ENCODE data around the gene NBAS. TPM values are rescaled to one million over a fixed set of nuclear protein-coding genes. Genes with fewer than 3 reads are reported as not detected.

NBAS gene
- total RNA-seq, 1 experiment from 2014 or later: 32.5 TPM

DNA sequence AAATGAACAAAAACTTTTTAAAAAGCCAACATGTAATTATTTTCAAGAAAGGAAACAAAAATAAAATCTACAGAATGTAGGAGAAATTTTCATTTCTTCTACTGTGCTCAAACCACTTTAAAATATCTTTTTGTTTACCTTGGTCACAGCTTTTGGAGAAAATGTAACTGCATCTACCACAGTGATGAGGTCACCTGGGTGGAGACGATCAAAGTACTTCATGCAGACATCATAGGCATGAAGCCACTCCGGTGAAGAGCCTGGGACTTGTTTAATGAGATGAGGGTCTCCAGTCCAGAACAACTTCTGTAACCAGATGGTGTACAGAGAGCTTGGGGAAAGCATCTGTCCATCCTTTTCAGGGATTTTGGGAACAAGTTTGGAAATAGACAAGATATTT is 285.8 kb downstream of the NBAS start:
- H2AK5ac ChIP-seq (ENCODE audit: insufficient read length, low read length): no peak overlapping the region
- Mint-ChIP-seq H3K4me1 (peaks cover 5 to 10% of the 10 kb centered on the region in 2 experiments), H3K4me3 (no peak overlapping the region), H3K36me3 (ENCODE audit: insufficient read depth in 1 of 3, low read depth in 3 of 3) (peaks cover 4 to 6% (median 4%) of the 10 kb centered on the region in 3 experiments; a peak in 5 of 7 replicates), H3K27ac (no peak overlapping the region), H3K9me3 (no peaks in the 10 kb centered on the region), H3K27me3 (ENCODE audit: low read depth) (no peaks in the 10 kb centered on the region)
- H3K79me2 ChIP-seq (ENCODE audit: insufficient read depth, low read length): no peaks in the 10 kb centered on the region
- no peaks in the 10 kb centered on the region for H3K79me1 ChIP-seq (ENCODE audit: insufficient read depth, low read depth, low read length, poor library complexity, severe bottlenecking)
- H4K20me1 ChIP-seq (ENCODE audit: control insufficient read depth, insufficient read depth, insufficient read length): no peaks in the 10 kb centered on the region
- H3K56ac ChIP-seq (ENCODE audit: insufficient read length, low read depth, low read length): no peak overlapping the region
- H2BK15ac ChIP-seq (ENCODE audit: low read depth, low read length): no peak overlapping the region
- no peak overlapping the region for H2AFZ ChIP-seq (ENCODE audit: low read length)
- H3K23me2 ChIP-seq (ENCODE audit: insufficient read length, low read depth, low read length, poor library complexity, severe bottlenecking): no peaks in the 10 kb centered on the region
- H3K27me3 ChIP-seq (ENCODE audit: insufficient read depth, low read length): no peaks in the 10 kb centered on the region
- H3K23ac ChIP-seq (ENCODE audit: insufficient read length, low read depth, low read length): no peak overlapping the region
- no peak overlapping the region for H3K18ac ChIP-seq (ENCODE audit: insufficient read length, low read depth, low read length)
- no peaks in the 10 kb centered on the region for H3K4me1 ChIP-seq (ENCODE audit: insufficient read depth, low read length)
- H2BK12ac ChIP-seq (ENCODE audit: insufficient read length, low read depth, low read length): no peak overlapping the region
- WGBS (ENCODE audit: extremely low coverage, insufficient read length, low lambda C conversion rate): no CpG with 5 or more reads among the region's 2 CpGs
- TF ChIP-seq, protein P1, sequence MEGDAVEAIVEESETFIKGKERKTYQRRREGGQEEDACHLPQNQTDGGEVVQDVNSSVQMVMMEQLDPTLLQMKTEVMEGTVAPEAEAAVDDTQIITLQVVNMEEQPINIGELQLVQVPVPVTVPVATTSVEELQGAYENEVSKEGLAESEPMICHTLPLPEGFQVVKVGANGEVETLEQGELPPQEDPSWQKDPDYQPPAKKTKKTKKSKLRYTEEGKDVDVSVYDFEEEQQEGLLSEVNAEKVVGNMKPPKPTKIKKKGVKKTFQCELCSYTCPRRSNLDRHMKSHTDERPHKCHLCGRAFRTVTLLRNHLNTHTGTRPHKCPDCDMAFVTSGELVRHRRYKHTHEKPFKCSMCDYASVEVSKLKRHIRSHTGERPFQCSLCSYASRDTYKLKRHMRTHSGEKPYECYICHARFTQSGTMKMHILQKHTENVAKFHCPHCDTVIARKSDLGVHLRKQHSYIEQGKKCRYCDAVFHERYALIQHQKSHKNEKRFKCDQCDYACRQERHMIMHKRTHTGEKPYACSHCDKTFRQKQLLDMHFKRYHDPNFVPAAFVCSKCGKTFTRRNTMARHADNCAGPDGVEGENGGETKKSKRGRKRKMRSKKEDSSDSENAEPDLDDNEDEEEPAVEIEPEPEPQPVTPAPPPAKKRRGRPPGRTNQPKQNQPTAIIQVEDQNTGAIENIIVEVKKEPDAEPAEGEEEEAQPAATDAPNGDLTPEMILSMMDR (conservative IDR thresholded peaks at IDR 0.05): no peak
- H4K5ac ChIP-seq (ENCODE audit: insufficient read length, low read depth, low read length): no peak overlapping the region
- H3K9ac ChIP-seq (ENCODE audit: extremely low read depth, insufficient read length, low read length): no peak overlapping the region
- no peak overlapping the region for H4K8ac ChIP-seq (replicated peaks; ENCODE audit: insufficient read length, low read depth, low read length)
- DNase-seq: no peak
- no peak overlapping the region for H3K14ac ChIP-seq (ENCODE audit: insufficient read depth, low read length)
- H3K4ac ChIP-seq (ENCODE audit: low read depth, low read length): no peak overlapping the region
- no peak overlapping the region for H4K91ac ChIP-seq (ENCODE audit: insufficient read length, low read depth, low read length)
- H3K9me3 ChIP-seq (ENCODE audit: control insufficient read depth, low read depth, low read length): no peaks in the 10 kb centered on the region
- H3K27ac ChIP-seq (ENCODE audit: insufficient read length, low read depth, low read length): no peak overlapping the region
- H2BK20ac ChIP-seq (ENCODE audit: low read depth, low read length, poor library complexity, severe bottlenecking): no peak overlapping the region
- no peak overlapping the region for H2BK120ac ChIP-seq (ENCODE audit: low read depth, low read length, poor library complexity, severe bottlenecking)
- H2BK5ac ChIP-seq (ENCODE audit: insufficient read length, low read length): no peak overlapping the region
- H3K4me2 ChIP-seq (ENCODE audit: insufficient read depth, insufficient read length, low read length): no peak overlapping the region
- H3T11ph ChIP-seq (ENCODE audit: low read length): no peak overlapping the region
